Neural cell (in vitro differentiated cells): ENCODE data around the gene GAPDHS.

ENCODE experiments used
- EZH2 ChIP-seq: fragments of 200-600, 300-800 bp; shearing (Covaris generic), sonication (generic); IDR thresholded peaks from 2 replicates; pipeline ENCODE4 v1.6.1; 2014; ENCODE audit warnings: antibody characterized with exemption, low read length, borderline replicate concordance, mild to moderate bottlenecking; ENCODE audit not compliant: insufficient read depth, poor library complexity, severe bottlenecking
- SMC3 ChIP-seq: fragments of 450-650 bp; conservative IDR thresholded peaks from 2 replicates; pipeline ENCODE4 v1.6.1; 2014; ENCODE audit warnings: antibody characterized with exemption, mild to moderate bottlenecking, moderate library complexity; ENCODE audit not compliant: poor library complexity
- TF ChIP-seq, protein P1 (sequence below): fragments of 450-650 bp; IDR thresholded peaks from 2 replicates; pipeline ENCODE4 v1.5.1; 2014; ENCODE audit warnings: antibody characterized with exemption, mild to moderate bottlenecking, moderate library complexity; ENCODE audit not compliant: poor library complexity, severe bottlenecking

DNA sequence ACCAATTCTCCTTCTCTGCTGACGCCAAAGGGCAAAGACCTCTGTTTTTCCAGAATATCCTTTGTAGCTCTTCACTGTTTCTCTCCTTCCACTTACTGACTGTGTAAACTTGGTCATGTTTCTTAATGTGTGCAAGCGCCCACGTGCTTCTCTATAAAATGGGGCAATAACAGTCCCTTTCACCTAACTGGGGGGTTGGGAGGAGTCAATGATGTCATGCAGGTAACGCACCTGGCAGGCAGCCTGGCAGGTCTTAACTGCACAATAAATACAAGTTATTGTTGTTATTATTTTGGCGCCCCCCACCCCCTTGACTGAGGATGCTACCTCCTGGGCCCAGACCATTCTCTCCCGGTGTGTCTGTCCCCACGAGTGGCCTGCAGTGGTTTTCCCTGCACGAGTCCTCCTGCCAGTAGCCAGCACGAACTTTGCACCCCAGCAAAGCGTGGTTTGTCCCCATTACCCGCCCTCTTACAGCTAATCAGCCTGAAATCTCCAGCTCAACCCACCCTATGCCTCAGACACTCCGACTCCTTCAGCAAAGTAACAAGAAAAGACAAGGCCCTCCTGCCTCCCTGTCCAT is 10.4 kb upstream of the GAPDHS start:
- TF ChIP-seq, protein P1, sequence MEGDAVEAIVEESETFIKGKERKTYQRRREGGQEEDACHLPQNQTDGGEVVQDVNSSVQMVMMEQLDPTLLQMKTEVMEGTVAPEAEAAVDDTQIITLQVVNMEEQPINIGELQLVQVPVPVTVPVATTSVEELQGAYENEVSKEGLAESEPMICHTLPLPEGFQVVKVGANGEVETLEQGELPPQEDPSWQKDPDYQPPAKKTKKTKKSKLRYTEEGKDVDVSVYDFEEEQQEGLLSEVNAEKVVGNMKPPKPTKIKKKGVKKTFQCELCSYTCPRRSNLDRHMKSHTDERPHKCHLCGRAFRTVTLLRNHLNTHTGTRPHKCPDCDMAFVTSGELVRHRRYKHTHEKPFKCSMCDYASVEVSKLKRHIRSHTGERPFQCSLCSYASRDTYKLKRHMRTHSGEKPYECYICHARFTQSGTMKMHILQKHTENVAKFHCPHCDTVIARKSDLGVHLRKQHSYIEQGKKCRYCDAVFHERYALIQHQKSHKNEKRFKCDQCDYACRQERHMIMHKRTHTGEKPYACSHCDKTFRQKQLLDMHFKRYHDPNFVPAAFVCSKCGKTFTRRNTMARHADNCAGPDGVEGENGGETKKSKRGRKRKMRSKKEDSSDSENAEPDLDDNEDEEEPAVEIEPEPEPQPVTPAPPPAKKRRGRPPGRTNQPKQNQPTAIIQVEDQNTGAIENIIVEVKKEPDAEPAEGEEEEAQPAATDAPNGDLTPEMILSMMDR, result no peak
- TF ChIP-seq EZH2 (no peak), SMC3 (no peak)
